HG03045 (cell line): ENCODE results near the gene MAGEB16.

Experiments used
- ATAC-seq: cut with Tn5 transposase; IDR thresholded peaks from one replicate; pipeline ENCODE4 v1.9.1; 2021; ENCODE audit warnings: mild to moderate bottlenecking, moderate library complexity; ENCODE audit not compliant: unreplicated experiment

The MAGEB16 gene

DNA sequence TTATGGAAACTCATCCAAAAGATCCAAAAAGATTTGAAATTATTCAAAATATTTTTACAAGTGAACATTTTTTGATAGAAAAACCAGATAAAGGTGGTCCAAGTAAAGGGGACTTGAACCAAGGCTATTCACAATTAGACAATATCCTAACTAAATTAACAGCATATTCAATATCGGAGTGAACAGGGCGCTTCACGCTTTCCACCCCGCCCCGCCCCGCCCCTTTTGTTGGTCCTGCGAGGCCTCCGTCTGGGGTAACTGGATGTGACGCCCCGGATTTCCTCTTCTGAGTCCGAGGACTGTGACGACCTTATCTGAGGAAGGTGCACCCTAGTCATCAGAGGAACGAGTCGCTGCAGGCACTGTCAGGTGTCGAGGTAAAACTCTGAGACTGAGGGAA, at the start of gene MAGEB16:
TSS of gene MAGEB16 (plus strand) at position 301 of the 400 bp plus-strand sequence. CDS start 3,855 bp downstream, outside the sequence.
- no peak for ATAC-seq

- ATAC-seq = no peak
Observed at GRCh38 chrX:35773958-35774564, 24.1 kb upstream of the MAGEB16 start.

DNA sequence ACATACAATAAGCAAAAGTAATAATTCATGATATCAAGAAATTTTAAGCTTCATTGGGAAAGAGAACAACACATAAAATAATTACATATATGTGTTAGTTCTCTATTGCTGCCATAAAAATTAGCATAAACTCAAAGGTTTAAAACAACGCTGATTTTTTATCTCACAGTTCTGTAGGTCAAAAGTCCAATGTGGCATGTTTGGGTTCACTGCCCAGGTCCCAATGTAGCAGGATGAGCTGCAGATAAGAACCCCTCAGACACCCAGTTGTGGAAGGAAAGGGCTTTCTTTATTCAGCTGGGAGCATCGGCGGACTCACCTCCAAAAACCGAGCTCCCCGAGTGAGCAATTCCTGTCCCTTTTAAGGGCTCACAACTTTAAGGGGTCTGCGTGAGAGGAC, 13.1 kb upstream of the MAGEB16 start:
- ATAC-seq = no peak

DNA sequence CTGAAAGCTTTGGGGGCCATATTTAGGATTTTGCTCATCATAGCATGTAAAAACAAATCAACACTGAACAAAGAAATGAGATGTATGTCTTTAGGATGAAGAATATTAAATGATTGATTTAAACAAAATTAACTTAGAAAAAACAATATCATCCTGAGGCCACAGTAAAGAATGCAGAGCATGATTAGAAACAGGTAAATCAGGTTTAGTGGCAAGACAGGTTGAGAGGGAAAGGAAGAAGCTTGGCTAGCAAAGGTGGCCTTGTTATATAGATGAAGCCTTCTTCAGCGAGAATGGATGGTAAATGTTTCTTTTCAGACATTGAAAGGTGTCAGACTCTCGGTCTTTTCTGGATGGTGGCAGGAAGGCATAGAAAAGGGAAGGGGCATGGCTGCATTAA, 11.9 kb upstream of the MAGEB16 start:
- ATAC-seq = no peak

DNA sequence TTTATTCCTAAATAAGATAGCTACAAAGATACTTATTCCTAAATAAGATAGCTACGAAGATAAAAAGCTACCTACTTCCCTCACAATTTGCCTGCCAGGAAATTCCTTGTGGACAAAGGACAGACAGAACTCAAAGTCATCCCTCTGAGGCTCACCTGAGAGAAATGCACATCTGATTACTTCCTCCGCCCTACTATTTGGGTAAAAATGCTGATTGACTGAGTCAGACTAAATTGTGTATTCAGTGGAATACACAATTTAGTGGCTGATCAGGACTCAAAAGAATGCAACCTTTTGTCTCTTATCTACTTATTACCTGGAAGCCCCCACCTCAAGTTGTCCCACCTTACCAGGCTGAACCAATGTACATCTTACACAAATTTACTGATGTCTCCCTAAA, 10.3 kb upstream of the MAGEB16 start:
- no peak for ATAC-seq

DNA sequence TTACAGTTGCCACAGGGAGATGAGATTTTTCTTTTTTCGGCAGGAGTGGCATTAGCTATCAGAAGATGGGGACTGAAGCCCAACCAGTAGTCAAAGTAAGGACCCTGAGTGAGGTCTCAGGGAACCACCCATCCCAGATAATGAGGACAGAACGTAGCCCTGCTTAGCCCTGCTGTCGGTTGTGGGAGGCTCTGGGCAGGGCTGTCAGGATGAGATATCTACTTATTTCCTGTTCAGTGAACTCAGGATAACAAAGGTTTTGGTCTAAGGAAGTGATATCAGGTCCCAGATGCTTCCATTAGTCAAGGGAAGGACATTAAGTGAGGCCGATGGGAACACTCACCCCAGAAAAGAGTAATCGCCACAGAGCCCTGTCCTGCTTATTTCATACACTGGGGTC, 2.3 kb downstream of the MAGEB16 start:
- no peak for ATAC-seq

DNA sequence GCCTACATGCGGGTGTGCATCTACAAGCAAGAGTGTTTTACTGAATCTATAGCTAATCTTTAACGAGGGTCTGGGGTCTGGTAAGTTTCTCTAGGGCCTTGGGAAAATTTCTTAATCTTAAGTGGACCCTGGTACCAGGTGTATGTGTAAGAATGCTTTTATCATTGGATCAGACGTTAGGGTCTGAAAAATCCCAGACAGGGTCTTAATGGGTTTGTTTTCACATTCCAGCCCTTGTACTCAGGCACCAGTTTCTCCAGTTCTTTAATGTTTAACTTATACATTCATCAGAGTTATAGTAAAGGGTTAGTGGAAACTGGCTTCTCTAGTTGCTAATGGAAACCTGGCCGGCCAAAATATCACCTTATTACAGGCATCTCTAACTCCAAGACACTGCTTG, 11.6 kb downstream of the MAGEB16 start:
- no peak for ATAC-seq

DNA sequence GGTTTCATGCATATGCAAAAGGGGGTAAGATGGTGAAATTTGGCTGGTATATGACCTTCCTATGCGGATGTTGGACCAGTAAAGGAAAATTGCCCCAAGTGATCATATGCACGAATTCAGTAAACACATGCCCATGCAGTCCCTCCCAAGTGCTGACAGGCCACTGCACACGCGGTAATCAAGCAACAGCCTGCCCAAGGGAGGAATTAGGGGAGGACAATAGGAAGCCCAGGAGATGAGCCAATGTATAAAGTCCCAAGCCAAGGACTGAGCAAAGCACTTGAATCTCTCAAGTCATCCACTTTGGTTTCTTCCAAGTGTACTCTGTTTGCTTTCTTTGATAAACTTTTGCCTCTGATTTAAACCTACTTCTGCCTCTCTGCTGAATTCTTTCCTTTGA, 21.1 kb downstream of the MAGEB16 start:
- no peak for ATAC-seq

GRCh38 chrX:35826503-35826902, 28.4 kb downstream of the MAGEB16 start:
- no peak for ATAC-seq

DNA sequence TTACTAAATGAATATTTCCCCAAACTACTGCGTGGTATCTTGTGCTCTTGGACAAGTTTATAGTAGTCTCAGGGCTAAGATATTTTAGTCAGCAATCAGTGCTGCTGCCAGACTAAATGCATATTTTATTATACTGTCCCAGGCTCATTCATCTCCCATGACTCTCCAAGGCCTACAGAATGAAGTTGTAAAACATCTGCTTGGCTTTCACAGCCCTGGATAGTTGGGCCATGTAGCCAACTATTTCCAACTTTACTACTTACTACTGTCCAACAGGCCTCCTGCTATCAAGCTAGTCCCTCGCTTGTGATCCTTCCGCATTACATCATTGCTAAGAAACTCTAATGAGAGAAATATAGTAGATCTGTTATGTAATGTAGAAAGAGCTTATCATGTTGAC, 31.4 kb downstream of the MAGEB16 start:
- no peak for ATAC-seq

- no peak for ATAC-seq
Observed at GRCh38 chrX:35841872-35842271, 43.7 kb downstream of the MAGEB16 start.

GRCh38 chrX:35842674-35843073, 44.5 kb downstream of the MAGEB16 start:
- ATAC-seq = no peak

- ATAC-seq = no peak
Observed at GRCh38 chrX:35847736-35848135, 49.6 kb downstream of the MAGEB16 start.
